T-helper 9 cell (primary cell): ENCODE data around the gene SPAG6.
"Not testable (repeated sequence)": the region's sequence is repeated elsewhere in the genome, so short reads cannot be mapped to it uniquely, and the experiment has no call there.

ENCODE experiments used
- DNase-seq: peaks from one replicate; pipeline ENCODE4 v3.0.0-alpha.2; 2020

SPAG6 gene

DNA sequence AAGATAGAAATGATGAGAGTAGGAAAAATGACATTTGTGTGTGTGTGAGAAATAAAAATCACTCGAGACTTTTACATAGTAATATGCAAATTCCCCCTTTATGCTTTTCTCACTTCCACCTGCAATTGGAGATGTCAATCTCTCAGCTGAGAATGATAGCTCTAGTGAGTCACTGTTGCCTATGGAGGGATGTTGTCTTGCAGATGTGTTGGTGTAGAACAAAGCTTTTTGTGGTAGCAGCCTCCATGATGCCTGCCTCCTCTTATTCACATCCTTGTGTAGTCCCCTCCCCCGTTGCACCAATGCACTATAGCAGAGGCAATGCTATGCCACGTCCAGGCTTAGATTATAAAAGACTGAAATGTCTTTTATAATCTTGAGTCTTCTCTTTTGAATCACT is 33.8 kb downstream of the SPAG6 start:
- DNase-seq = no peak

DNA sequence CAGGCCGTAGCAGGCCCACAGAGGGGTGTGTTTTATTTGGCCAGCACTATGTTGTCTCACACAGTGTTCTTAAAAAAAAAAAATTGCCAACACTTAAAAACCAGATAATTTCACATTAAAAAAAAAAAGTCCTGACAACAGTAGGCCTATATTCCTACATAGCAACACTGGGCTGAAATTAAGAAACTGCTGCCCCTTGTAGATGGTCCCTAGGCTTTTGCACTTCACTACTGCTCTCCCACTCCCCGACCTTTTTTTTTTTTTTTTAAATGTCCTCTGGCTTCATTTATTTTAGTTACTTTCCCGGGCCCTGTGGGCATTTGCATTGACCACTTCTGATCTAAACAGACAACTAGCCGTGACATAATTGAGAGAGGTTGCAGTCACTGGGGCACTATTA is 36.0 kb downstream of the SPAG6 start:
- no peak for DNase-seq

GRCh38 chr10:22386503-22386902 is 41.2 kb downstream of the SPAG6 start:
- no peak for DNase-seq

DNA sequence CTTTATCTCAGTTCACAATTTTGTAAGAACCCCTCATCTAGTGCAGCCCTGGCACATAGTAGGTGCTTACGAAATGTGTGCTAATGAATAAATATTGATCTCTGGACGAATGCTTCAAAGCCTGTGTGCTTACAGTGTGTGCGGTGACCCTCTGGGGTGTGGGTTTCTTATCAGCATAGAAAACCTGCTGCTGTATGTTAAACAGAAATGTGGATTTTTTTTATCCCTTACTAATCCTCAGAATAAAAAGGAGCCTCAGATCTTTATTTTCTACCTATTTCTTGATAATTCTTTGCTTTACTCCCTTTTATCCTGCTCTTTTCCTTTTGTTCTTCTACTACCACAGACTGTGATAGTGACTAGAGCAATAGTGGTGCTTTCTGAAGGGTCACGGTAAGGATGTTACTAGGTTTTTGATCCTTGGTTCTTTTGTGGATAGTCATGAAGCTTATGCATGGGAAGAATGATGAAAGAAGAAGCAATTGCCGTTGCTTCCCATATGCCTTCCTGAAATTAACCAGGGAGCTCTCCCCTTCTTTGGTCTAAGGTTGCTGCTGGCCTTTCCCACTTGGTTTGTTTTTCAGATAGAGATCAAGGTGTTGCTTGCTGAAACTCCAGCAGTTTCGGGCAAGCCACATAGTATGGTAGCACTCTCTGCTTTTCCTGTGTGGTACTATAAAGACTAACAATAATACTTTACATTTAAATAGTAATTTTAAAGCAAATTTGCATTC is 44.7 kb downstream of the SPAG6 start:
- DNase-seq = no peak

- no peak for DNase-seq
These were observed 46.3 kb downstream of the SPAG6 start for GRCh38 chr10:22391600-22391999.

DNA sequence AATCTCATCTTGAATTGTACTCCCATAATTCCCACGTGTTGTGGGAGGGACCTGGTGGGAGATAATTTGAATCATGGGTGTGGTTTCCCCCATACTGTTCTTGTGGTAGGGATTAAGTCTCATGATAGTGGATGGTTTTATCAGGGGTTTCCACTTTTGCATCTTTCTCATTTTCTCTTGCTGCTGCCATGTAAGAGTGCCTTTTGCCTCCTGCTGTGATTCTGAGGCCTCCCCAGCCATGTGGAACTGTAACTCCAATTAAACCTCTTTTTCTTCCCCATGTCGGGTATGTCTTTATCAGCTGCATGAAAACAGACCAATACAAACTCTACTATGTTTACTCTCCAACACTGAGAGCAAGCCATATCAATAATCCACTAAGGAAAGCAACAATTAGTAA is 50.9 kb downstream of the SPAG6 start:
- DNase-seq = not testable (repeated sequence)

- not testable (repeated sequence) for DNase-seq
These were observed 61.6 kb downstream of the SPAG6 start for GRCh38 chr10:22406916-22407315.

DNA sequence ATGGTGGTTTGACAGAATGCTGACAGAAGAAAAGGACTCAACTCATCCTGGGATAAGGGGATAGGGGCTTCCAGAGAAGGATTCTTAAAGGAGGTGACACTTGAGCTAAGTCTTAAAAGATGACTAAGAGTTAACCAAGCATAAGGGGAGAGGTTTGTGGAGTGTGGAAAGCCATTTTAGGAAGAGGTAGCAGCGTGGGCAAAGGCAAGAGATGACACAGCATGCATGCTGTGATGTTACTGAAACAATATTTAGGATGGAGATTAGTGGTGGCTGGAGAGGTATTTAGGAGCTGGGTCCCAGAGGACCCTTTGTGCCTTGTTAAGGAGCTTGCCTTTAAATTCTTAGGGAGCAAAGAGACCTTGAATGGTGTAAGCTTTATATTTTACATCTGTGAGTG is 65.1 kb downstream of the SPAG6 start:
- DNase-seq = no peak

DNA sequence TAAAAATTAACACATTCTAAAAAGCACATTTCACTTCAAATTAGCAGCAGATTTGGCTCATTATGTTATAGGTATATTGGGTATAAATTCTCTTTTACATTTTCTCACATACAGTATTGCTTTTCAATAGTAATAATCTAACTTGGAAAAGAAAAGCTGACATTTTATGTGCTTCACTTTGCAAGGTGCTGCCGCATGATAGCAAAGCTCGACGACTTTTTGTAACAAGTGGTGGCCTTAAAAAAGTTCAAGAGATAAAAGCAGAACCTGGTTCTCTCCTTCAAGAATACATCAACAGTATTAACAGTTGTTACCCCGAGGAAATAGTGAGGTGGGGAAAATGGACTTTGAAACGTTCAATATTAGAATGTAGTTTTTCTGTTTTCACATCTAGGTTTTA is 65.5 kb downstream of the SPAG6 start:
- no peak for DNase-seq

- no peak for DNase-seq
These were observed 68.8 kb downstream of the SPAG6 start for GRCh38 chr10:22414146-22414545.

GRCh38 chr10:22415072-22415471 is 69.8 kb downstream of the SPAG6 start:
- no peak for DNase-seq

DNA sequence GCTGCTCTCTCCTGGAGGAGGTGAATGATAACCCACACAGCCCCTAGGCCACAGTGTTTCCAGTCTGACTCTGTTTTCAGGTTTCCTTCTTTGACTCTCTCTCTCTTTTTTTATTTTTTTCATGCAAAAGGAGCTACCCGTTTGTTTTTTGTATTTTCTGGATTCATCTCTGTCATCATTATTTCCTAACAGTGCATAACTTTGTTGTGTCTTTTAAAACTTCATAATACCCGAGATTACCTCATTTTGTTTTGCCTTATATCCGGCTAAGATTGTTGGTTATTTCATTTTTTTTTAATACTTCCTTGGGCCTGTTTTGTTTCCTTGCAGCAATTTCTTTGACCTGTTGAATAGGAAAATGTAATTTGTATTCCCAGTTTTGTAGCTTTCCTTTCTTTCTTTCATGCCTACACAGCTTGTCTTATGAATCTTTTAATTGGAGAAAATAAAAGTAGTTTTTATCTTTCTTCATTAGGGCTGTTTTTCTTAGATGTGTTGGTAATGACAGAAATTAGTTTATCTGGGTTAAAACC is 72.5 kb downstream of the SPAG6 start:
- DNase-seq = no peak

- DNase-seq = no peak
These were observed 75.7 kb downstream of the SPAG6 start for GRCh38 chr10:22420787-22421517.

DNA sequence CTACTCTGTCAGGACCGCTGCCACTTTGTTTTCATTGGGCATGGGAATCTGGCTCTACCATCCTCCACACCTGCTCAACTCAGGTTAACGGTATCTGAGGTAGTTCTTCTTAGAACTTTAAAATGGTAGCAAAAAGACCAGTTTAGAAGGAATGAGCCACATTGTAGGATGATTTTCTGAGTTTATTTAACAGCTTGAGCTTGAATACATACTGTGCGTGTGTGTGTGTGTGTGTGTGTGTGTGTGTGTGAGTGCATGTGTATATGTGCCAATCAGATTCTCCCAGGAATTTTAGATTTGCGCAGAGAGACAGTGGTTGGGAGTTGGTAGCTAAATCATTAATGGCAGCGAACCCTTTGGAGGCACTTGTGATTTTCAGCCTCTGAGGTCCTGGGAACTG is 81.4 kb downstream of the SPAG6 start:
- DNase-seq = no peak

DNA sequence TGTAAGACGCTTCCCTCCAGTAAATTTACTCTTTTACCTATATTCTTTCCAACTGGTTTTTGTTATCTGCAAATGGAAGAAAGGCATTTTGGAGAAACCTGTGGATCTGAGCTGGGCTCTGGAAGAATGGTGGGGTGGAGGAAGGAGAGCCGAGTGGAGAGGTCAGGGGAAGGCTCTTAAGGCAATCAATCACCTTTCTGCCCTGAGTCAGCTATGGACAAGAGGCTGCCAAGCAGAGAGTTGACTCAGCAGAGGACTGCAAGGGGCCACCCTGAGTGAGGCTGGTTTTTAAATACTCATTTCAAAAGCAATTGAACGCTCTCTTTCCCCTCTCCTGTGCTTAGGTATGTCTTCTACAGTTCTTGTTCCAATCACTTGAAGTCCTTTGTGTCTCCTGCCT is 81.8 kb downstream of the SPAG6 start:
- DNase-seq = no peak

DNA sequence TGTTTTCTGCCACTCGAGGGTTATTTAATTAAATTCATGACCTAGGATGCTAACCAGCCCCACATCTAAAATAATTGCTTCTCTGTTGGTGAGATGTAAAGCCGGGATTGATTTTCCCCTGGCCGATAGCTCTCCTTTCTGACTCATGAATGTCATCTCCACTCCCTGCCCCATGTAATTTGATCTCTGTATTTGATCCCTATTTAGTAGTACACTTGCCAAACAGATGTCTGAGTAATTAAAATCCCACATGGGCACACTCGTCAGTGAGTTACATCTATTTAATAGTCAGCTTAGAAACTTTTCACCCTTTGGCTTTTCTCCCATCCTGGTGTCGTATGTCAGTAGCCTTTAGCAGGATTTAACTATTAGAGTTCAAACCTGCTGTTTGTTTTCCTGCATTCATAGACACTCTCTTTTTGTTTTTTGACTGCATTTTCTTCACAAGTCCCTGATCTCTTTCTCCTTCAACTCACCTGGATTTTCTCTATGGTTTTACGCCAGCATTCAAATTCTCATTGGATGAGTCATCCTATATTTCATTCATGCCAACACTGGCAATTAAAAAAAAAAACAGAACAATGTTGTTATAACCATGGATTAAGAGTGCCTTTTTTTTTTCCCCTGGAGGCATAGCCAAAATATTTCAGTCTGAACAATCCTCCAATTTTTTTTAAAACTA is 82.7 kb downstream of the SPAG6 start:
- DNase-seq = no peak

DNA sequence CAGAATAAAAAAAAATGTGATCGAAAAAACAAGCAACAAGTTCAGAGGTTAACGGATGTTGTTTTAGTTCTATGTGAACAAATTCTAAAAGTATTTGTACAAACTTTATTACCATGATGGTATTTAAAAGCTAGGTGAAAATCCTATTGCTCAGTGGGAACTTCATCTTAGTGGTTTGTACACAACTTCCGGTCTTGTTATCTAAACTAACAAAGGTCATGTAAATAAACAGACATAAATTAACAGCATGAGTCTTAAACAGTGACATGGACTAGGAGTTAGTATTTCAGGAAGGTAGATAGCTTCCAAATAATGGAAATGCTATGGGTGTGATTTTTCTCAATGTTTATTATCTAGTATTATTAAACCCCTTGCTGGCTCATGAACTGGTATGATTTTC is 83.8 kb downstream of the SPAG6 start:
- DNase-seq = no peak

GRCh38 chr10:22429981-22430421 is 84.7 kb downstream of the SPAG6 start:
- no peak for DNase-seq

GRCh38 chr10:22433875-22434274 is 88.6 kb downstream of the SPAG6 start:
- DNase-seq = no peak

DNA sequence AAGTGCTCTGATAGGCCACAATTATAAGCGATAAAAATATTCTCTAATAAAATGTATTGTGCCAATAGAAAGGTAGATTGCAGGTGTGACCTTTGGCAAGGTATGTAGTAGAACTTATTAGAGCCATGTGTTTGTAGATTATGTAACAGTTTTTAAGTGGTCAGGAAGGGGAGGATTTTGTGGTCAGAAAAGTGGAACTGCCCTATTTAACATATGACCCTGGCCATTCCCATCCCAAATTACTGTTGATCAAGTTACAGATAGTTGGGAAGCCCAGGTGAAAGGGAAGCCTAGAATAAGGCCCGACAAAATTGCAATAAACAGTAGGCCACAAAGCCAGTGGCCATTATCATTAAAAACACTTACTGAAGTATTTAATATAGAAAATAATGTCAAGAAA is 89.2 kb downstream of the SPAG6 start:
- no peak for DNase-seq

GRCh38 chr10:22435650-22436049 is 90.4 kb downstream of the SPAG6 start:
- DNase-seq = no peak

GRCh38 chr10:22436526-22436892 is 91.2 kb downstream of the SPAG6 start:
- DNase-seq = no peak

GRCh38 chr10:22436893-22437619 is 91.8 kb downstream of the SPAG6 start:
- DNase-seq = peak; percentile 78
